HepG2 (cell line): ENCODE data around the gene RNF133. TPM values are rescaled to one million over a fixed set of nuclear protein-coding genes. Genes with fewer than 3 reads are reported as not detected.
A peak's percentile ranks its signal among the peaks of the same experiment; 100 is the strongest.
"Not testable (repeated sequence)": the region's sequence is repeated elsewhere in the genome, so short reads cannot be mapped to it uniquely, and the experiment has no call there.

Experiments used
- ARNTL ChIP-seq: sonication (generic); formaldehyde crosslinking; IDR thresholded peaks from 2 replicates; pipeline ENCODE4 v1.4.0; 2020; ENCODE audit warnings: mild to moderate bottlenecking, missing genetic modification reagents
- BCL6 ChIP-seq: IDR thresholded peaks from 2 replicates; pipeline ENCODE4 v1.6.1; 2016; ENCODE audit warnings: missing genetic modification reagents, missing compliant biosample characterization
- BHLHE40 ChIP-seq: IDR thresholded peaks from 2 replicates; pipeline ENCODE4 v1.6.1; 2011; ENCODE audit warnings: low read length, improper control_type of control experiment
- EP300 ChIP-seq, 3 experiments: sonication (generic) in 1 of 3; formaldehyde crosslinking in 1 of 3; IDR thresholded peaks; 2 replicates each; pipeline versions ENCODE4 v1.5.1 to v1.6.1; 2011 to 2020; ENCODE audit warnings: low read depth in 2 of 3, low read length in 2 of 3, borderline replicate concordance in 1 of 3, improper control_type of control experiment in 1 of 3, mild to moderate bottlenecking in 1 of 3, missing genetic modification reagents in 1 of 3, moderate library complexity in 1 of 3
- ETV5 ChIP-seq: IDR thresholded peaks from 2 replicates; pipeline ENCODE4 v1.6.1; 2018; ENCODE audit warnings: missing biosample characterization, missing genetic modification reagents, inconsistent platforms, borderline replicate concordance
- FOXP1 ChIP-seq, 2 experiments: fragments of 450-650 bp in 1 of 2; IDR thresholded peaks; 2 replicates each; pipeline ENCODE4 v1.6.1; 2017 to 2018; ENCODE audit warnings: antibody characterized with exemption in 1 of 2
- HNF1A ChIP-seq, 2 experiments: sonication (generic) in 1 of 2; formaldehyde crosslinking in 1 of 2; IDR thresholded peaks; 2 replicates each; pipeline versions ENCODE4 v1.4.0 to v1.6.1; 2016 to 2020; ENCODE audit warnings: borderline replicate concordance in 1 of 2, low read depth in 1 of 2, mild to moderate bottlenecking in 1 of 2, missing genetic modification reagents in 1 of 2
- LCORL ChIP-seq, 2 experiments: fragments of 450-650 bp in 1 of 2; sonication (generic) in 1 of 2; formaldehyde crosslinking in 1 of 2; IDR thresholded peaks; 2 replicates each; pipeline versions ENCODE4 v1.5.0 to v1.6.1; 2017 to 2020; ENCODE audit warnings: antibody characterized with exemption in 1 of 2, missing genetic modification reagents in 1 of 2
- NAIF1 ChIP-seq: sonication (generic); formaldehyde crosslinking; IDR thresholded peaks from 2 replicates; pipeline ENCODE4 v1.5.0; 2020; ENCODE audit warnings: mild to moderate bottlenecking, missing genetic modification reagents, borderline replicate concordance
- NR2F1 ChIP-seq, 2 experiments: fragments of 450-650 bp in 1 of 2; formaldehyde crosslinking in 1 of 2; IDR thresholded peaks; 2 replicates each; pipeline versions ENCODE4 v1.5.0 to v1.6.1; 2016 to 2020; ENCODE audit warnings: mild to moderate bottlenecking in 1 of 2, missing compliant biosample characterization in 1 of 2, missing genetic modification reagents in 1 of 2, moderate library complexity in 1 of 2
- PHF21A ChIP-seq: sonication (generic); formaldehyde crosslinking; IDR thresholded peaks from 2 replicates; pipeline ENCODE4 v1.5.0; 2020; ENCODE audit warnings: mild to moderate bottlenecking, missing genetic modification reagents
- POGZ ChIP-seq: sonication (generic); formaldehyde crosslinking; IDR thresholded peaks from 2 replicates; pipeline ENCODE4 v1.4.0; 2020; ENCODE audit warnings: mild to moderate bottlenecking, missing genetic modification reagents
- SKIL ChIP-seq: sonication (generic); formaldehyde crosslinking; IDR thresholded peaks from 2 replicates; pipeline ENCODE4 v1.8.0; 2022; ENCODE audit warnings: missing genetic modification reagents, mild to moderate bottlenecking, moderate library complexity, borderline replicate concordance
- TCF7 ChIP-seq: sonication (generic); IDR thresholded peaks from 2 replicates; pipeline ENCODE4 v1.6.1; 2016; ENCODE audit warnings: antibody characterized with exemption, low read depth
- ZBTB7B ChIP-seq: sonication (generic); formaldehyde crosslinking; IDR thresholded peaks from 2 replicates; pipeline ENCODE4 v1.4.0; 2020; ENCODE audit warnings: missing genetic modification reagents
- ZFY ChIP-seq: sonication (generic); formaldehyde crosslinking; IDR thresholded peaks from 2 replicates; pipeline ENCODE4 v1.4.0; 2020; ENCODE audit warnings: missing genetic modification reagents
- ZNF124 ChIP-seq: sonication (generic); formaldehyde crosslinking; IDR thresholded peaks from 2 replicates; pipeline ENCODE4 v1.4.0; 2020; ENCODE audit warnings: missing genetic modification reagents
- ZNF281 ChIP-seq: sonication (generic); formaldehyde crosslinking; IDR thresholded peaks from 2 replicates; pipeline ENCODE4 v1.4.0; 2020; ENCODE audit warnings: missing genetic modification reagents, borderline replicate concordance
- ZNF788 ChIP-seq: sonication (generic); formaldehyde crosslinking; IDR thresholded peaks from 2 replicates; pipeline ENCODE4 v1.5.0; 2020; ENCODE audit warnings: mild to moderate bottlenecking, missing genetic modification reagents, borderline replicate concordance
- polyA plus RNA-seq, 8 experiments: library from polyadenylated mRNA; depleted of rRNA in 3 of 8; stranded (reverse) in 7 of 8; unstranded in 1 of 8; fragments of >200 nt; fragmentation: Illumina TruSeq in 4 of 8; extraction: Trizol in 4 of 8; gene quantifications; 2 replicates each; pipeline versions ENCODE4 v1.2.1 to v1.2.3, GENCODE V29; 2011 to 2016; ENCODE audit warnings: low read depth in 4 of 8, missing spikeins in 1 of 8, mixed read lengths in 1 of 8; ENCODE audit not compliant: insufficient read depth in 1 of 8
- total RNA-seq, 5 experiments: library from RNA; depleted of rRNA; stranded (reverse); fragments of >200 nt; fragmentation: Illumina TruSeq; extraction: Trizol; gene quantifications; 2 replicates each; pipeline ENCODE4 v1.2.3, GENCODE V29; 2016; ENCODE audit warnings: low read depth in 1 of 5

Gene RNF133
- total and polyA plus RNA-seq, 2 of the 13 experiments (the other 11 are each of a cell fraction or from before 2014, with no cell fraction given) = 0.13 to 1.00 TPM

- peak; percentile 100 for TF ChIP-seq NR2F1 (CRISPR knock-in tag; IDR thresholded peaks at IDR 0.05)
- TF ChIP-seq SKIL (CRISPR knock-in tag) = peak; percentile 74; the same call in 1 of the 2 replicates
- 0 out of 2 replicates have a peak, but pooled peaks have one; percentile 29 for TF ChIP-seq ZFY (CRISPR knock-in tag)
- peak; percentile 88 for TF ChIP-seq BCL6 (CRISPR knock-in tag)
- peak; percentile 67; the same call in 1 of the 2 replicates for TF ChIP-seq ARNTL
- TF ChIP-seq PHF21A = peak; percentile 74
- not testable (repeated sequence) for TF ChIP-seq LCORL (IDR thresholded peaks at IDR 0.05)
- TF ChIP-seq LCORL (CRISPR knock-in tag; IDR thresholded peaks at IDR 0.05) = peak; percentile 73; the same call in 1 of the 2 replicates
- TF ChIP-seq ZNF124 (CRISPR knock-in tag) = 0 out of 2 replicates have a peak, but pooled peaks have one; percentile 41
- peak; percentile 42; the same call in 1 of the 2 replicates for TF ChIP-seq ETV5 (CRISPR knock-in tag)
- peak; percentile 90 for TF ChIP-seq TCF7
- peak; percentile 70 for TF ChIP-seq ZBTB7B (CRISPR knock-in tag)
- peak; percentile 83 for TF ChIP-seq FOXP1 (IDR thresholded peaks at IDR 0.05)
- TF ChIP-seq FOXP1 (CRISPR knock-in tag; IDR thresholded peaks at IDR 0.05) = peak; percentile 81
- TF ChIP-seq NAIF1 (CRISPR knock-in tag) = peak; percentile 63
- 0 out of 2 replicates have a peak, but pooled peaks have one; percentile 23 for TF ChIP-seq BHLHE40
- TF ChIP-seq HNF1A (IDR thresholded peaks at IDR 0.05; ENCODE audit: low read depth) = peak; percentile 67
- peak; percentile 94 for TF ChIP-seq HNF1A (CRISPR knock-in tag; IDR thresholded peaks at IDR 0.05; ENCODE audit: borderline replicate concordance)
- TF ChIP-seq ZNF281 (CRISPR knock-in tag) = peak; percentile 52; the same call in 1 of the 2 replicates
- TF ChIP-seq POGZ (CRISPR knock-in tag) = peak; percentile 96
- TF ChIP-seq EP300 (IDR thresholded peaks at IDR 0.05; ENCODE audit: low read depth in 2 of 2, low read length in 2 of 2) = peak in 1 of 2 experiments; percentile 82; a peak in 2 of 4 replicates
- TF ChIP-seq EP300 (CRISPR knock-in tag; IDR thresholded peaks at IDR 0.05; ENCODE audit: borderline replicate concordance) = peak; percentile 87
- peak; percentile 63; the same call in 1 of the 2 replicates for TF ChIP-seq ZNF788 (CRISPR knock-in tag)
These were observed 19.6 kb downstream of the RNF133 start (continued) for GRCh38 chr7:122679269-122679709.
